NCI-H1930 (cell line): ENCODE measurements around the gene SIM1.
"Not testable (repeated sequence)": the region's sequence is repeated elsewhere in the genome, so short reads cannot be mapped to it uniquely, and the experiment has no call there.

Experiments
- DNase-seq, 2 experiments: peaks; one replicate each; lab custom pipeline; 2025; lab: John Stamatoyannopoulos, UW

Gene SIM1

DNA sequence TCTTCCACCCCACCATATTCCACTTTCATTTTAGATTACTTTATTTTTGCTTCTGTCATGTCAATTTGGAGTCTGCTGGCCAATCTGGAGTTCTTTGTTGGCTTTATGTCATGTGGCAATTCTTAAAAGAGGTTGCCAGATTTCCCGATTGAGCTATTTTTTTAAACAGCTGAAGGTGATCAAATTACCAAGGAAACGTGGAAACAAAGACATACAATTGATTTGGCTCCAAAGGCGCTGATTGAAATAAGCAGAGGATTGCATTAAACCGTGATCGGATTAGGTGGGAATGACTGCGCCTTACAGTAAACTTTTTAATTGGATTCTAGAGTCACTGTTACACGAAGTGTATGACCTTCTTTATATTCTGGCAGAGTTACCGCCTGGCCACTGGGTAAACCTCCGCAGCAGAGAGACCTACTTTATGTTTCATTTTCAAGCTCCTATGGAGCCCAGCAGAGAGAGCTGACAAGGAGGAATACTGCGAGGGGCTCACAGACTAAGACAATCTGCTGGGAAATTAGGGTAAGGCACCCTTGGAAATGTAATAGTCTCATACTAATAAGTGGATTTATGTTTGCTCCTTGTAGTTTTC, 37.9 kb downstream of the SIM1 start:
- no peak for DNase-seq

DNA sequence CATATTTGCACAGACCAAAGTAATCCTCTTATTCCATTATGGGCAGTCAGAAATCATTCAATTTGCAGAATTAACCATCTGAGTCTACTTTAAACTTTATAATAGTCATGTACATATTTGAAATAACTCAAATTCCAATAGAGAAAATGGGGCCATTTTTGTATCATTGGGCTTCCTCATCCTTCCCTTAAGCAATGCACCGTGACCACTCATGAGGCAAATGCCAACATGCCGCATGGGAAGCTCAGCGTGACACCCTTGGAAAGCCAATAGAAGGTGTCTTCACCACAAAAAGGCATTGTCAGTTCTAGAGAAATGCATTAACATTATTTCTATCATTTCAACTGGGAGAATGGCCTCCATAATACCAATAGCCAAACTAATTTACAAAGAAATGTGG, 38.5 kb downstream of the SIM1 start:
- DNase-seq: no peak

DNA sequence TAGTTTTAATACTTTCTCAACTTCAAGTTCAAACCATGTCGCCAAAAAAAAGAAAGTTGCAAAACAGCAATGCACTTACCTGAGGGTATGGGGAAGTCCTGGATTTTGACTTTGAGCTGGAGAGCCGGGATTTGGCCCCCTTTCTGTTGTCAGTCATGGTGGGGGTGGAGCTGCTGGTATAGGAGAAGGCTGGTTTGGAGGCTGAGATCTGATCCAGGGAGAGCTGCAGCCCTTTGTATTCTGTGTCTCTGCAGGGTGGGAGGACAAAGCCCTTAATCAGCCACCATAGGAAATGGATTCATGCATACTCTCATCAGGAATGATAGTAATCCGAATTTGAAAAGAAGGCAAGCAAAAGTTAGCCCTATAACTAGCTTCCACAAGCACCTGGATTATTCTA, 44.0 kb downstream of the SIM1 start:
- DNase-seq: no peak

DNA sequence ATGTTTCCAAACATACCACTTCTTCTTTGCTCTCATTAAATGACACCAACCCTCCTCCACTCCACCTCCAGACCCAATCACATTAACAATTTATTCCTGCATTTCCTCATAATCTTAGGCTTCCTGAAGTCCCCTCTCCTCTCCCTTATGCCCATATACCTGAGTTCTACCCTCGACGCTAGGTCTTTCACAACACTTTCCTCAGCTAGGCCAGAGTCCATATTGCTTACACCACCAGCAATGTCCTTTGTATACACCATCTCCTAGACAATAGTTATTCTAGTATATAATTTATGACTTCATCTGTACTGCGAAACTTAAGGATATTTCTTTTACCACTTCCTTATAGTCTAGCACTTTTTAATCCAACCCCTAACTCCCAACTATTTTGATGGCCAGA, 47.7 kb downstream of the SIM1 start:
- DNase-seq: no peak

DNA sequence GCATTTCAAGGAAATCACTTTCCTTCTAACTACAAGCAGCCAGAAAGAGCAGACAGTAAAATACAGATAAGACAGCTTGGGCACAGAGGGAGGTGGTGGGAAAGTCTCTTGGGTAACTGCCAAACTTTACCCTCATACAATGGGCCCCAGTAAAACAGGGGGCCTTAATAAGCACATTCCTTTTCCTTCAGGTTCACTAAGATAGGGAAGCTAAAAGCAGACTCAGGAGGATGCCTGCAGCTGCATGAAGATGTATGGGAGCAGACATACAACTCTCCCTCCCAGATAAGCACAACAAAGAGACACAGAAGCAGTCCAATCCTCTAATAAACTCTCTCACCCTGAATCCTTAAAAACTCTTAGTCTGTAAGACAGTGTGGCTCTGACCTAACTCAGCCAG, 49.0 kb downstream of the SIM1 start:
- no peak for DNase-seq

DNA sequence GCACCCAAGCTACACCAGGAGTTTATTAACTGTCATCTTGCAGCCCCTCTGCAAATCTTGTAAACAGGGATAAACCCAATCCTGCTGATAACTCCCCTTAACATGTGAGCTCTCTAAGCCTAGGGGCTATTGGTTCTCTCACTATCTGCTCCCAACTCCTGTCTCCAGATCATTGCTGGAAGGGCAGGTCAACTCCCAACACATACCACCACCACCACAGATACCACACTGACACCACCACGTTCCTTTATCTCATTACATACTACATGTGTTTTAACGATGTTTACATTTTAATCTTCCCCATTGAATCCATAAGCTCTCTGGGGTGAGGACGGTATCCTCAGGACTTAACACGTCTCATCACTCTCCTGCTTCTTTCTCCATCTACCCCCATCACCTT, 51.8 kb downstream of the SIM1 start:
- DNase-seq: no peak

DNA sequence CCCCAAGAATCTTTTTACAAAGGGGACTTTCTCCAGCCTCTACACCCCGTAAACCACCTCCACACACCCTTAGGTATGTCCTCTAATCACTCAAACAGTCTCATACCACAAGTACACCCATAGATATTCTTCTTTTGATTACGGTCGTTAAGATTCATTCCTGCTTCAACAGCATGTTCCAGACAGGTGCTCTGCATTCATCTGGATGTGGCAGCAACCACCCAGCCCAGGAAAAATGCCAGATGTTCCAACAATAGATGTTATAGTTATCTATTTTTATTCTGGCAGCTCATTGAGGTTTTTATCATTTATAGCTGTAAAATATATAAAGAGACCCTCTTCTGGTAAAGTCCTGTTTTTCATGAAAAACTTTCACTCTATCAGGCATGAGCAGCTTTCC, 60.7 kb downstream of the SIM1 start:
- DNase-seq: no peak

DNA sequence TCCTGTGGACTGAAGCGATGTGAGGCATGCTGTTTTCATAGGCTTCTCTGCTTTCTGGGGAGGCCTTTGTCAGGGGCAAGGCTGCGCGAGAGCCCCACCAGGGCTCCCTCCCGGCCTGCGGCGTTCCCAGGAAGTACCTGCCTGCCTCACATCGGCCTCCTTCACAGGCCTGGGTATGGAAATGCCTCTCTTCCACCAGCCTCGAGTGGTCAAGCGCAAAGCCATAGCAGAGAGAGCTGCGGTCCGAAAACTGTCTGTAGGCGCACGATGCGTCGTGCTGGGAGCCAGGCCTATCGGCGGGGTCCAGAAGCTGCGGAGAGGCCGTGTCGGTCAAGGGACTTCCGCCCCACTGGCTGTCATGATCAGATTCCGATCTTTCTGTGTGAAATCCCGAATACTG, 71.2 kb downstream of the SIM1 start:
- no peak for DNase-seq

DNA sequence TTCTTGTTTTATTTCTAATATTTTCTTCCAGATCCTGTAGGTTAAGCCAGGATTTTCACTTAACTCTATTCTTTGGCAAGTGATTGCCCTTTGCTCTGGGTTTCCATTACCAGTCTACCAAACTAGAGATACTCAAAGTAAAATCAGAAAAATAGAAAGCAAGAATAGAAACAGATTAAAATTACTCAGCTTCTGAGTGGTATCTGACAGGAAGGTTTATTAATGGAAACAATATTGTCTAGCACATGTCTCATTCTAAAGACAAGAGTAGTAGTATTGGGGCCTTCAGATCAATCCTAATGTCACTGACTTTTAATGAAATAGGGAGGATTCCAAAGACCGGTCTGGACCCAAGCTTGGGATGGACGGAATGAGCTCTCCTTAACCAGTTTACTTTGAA, 72.3 kb downstream of the SIM1 start:
- DNase-seq: no peak

DNA sequence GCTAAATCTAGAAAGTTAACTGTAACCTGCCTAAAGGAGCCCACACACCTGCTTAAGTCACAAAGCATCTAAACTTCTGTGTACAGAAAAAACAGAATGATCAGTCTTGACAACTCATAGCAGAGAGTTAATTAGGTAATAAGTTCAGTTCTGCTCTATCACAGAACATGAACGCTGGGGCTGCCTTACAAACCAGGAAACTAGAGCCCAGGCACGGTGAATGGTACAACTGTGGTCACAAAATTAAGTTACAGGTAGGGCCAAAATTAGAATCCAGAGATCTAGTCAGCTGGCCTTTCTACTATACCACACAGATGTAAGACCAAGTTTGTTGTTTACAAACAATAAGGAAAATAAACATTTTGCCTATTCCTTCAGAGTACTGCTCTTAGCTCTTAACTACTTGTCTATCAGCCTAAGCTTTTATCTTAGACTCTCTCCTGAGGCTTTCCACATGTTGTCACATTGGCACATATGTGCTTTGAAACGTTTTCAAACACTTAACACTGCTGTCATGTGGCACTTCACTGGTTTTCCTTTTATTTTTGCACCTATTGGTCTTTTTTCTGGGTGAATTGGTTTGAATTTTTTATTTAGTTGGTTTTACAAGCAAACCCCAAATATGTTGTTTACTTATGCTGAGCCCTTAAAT, 75.7 kb downstream of the SIM1 start:
- no peak for DNase-seq

DNA sequence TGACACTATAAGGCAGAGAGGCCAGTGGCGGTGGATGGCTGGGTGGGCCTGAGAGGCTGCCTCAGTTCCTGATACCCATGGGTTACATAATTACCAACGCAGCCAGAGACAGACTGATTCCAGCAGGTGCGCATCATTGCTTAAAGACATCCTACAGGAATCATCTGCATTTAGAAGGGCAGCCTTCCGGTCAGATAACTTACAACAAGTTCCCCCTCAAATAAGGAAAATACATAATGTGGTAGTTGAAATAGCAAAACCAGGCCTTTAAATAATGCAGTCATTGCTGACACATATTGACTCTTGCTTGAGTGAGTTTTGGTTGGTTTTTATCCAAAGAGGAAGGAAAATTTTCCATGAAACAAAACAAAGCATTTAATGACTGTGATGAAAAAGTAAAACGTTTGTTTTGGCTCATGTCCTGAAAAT, 81.9 kb downstream of the SIM1 start:
- no peak for DNase-seq

DNA sequence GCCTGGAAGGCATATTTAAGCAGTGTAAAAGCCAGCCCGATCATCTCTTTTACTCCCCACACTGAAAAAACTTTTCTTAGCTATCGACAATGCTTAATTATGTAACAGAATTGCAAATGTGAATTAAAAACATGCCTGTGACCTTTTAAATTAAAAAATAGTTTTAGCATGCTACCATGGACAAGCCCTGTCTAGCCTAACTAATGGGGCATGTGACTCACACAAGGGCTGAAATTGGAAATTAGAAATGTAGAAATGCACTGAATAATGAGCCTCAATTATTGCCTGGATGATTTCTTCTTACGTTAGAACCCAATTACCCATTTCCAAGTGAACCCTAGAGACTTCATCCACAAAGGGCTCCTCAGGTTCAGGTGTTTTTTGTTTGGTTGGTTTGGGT, 82.7 kb downstream of the SIM1 start:
- DNase-seq: no peak

DNA sequence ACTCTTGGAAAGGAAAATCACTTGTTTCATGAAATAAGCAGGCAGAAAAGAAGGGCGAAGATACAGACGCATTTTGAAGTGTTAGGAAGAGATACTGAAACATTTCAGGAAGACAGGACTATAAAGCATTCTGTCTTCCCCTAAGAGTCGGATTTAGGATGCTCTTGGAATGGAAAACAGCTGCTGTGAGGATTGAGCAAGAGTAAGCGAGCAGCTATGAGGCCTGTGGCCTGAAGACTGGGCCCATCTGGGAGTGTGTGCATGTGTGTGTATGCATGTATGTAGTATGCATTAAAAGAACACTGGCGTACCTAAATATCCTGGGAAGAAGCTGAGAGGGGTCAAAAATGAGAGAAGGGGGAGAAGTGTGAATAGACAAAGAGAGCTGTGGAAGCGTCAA, 83.6 kb downstream of the SIM1 start:
- DNase-seq: no peak

DNA sequence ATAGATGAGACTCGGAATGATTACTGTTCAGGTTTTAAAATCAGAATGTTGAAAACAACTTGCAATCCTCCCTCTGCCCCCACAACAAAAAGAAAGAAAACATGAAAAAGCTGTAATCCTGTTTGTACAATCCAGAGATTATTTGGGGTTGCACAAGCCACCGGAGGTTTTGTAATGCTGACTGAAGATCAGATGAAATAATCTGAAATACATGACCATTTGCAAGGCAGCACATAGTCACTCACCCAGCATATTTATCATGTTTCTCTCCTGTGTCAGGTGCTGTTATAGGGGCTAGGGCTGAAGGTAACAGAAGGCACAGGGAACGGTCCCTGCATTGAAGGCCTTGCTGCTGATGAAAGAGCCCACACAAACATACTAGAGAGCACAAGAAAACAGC, 85.3 kb downstream of the SIM1 start:
- no peak for DNase-seq

DNA sequence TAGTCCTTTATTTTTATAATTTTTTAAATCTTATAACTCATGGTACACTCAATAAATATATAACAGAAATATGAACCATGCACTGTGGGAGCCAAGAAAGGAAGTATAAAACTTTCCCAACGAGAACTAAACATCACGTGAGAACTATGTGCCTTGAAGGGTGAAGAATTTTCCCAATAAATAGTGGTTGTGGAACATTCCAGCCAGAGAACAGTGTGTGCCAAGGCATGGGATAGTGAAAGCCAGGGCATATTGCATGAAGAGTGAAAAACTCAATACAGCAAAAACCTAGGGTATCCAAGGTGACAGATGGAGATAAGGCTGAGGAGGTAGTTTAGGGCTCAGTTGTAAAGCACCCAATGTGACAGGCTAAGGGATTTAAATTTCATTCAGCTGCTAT, 86.1 kb downstream of the SIM1 start:
- no peak for DNase-seq

DNA sequence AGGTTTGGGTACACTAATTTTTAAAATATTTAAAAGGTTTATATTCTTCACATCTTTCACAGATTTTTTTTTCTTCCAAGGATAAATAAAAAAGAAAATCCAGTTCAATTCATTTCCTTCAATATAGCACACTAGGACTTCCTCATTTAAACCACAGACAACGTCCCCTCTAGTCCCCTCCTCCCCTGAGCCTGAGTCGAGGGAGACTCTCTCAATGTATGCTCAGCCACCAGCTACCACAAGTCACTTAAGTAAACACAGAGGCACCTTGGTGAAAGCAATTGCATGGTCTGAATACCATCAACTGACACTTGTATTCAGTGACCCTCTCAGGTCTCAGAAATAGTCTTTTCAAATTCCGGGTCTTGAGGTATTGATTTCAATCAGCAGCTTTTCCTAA, 88.6 kb downstream of the SIM1 start:
- DNase-seq: no peak

DNA sequence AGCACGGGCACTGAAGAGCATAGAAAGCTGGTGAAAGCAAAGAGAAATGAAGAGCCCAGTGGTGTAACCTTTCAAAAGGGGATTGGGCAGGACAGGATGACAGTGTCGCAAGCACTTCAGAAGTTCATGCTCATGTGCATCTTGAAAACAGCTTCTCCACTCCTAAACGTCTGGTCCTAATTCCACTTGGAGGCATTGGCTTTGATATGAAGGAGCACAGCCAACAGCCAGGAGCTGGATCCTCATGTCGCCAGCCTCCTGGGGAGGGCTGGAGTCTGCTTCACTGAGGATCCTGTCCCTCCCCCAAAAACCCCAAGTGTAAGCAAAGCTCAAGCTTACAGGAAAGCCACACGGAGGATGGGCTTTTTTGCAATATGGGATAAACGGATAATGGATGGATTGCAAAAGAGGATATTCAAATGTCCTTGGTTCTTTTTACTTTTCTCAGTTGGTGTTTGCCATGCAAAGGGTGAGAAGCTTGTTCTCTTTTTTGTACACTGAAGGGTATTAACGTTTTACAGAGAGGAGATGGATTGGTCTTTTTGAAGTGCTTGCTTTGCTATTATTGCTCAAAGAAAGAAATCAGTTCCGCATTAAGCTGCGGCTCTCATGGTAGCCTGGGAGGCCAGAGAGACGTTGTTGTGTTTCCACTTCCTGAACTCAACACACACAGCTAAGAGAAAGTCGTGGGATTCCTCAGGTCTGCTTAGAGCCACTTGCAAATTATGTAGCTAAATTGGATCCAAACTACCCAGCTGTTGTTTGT, 92.2 kb downstream of the SIM1 start:
- DNase-seq: no peak

DNA sequence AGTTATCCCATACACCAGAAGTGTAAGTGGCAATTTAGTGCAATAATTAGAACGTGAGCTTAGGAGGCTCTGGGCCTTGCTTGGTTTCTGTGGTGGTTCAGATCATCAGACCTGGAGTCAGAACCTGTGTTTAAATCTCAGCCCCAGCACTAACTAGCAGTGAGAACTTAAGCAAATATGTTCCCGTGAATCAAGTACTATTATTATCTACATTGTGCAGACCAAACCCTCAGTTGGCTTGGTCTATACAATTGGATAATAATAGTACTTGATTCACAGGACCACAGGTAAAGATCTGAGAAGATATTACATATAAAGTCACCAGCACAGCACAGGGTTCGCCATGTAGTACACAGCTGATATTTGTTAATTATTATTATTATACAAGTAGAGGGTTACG, 93.1 kb downstream of the SIM1 start:
- DNase-seq: no peak

DNA sequence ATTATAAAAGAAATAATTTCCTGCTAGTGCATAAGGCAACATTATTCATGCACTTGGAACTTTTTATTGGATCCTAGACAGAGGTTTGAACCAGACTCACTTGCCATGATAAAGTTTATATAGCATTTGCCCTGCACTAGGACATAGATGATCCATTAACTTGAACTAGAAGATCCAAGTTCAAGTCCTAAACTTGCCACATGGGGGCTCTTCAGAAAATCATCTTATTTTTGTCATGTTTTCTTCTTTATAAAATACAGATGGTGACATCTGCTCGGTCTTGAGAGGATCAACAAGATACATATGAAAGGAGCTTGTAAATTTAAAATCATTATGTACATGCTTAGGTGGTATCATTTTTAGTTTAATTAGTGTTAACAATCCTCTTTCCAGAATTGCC, 94.5 kb downstream of the SIM1 start:
- no peak for DNase-seq

DNA sequence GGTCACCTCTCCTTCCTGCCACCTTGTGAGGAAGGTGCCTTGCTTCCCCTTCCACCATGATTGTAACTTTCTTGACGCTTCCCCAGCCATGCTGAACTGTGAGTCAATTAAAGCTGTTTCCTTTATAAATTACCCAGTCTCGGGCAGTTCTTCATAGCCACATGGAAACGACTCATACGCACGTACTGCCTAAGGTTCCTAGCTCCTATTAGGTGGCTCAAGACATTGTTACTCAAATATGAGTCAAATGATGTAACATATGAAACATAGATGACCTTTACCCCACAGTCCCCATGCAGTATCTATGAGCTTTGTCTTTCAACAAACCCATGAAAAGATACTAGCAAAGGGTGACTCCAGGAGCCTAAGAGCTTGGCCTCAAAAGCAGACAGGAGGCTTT, 98.3 kb downstream of the SIM1 start:
- DNase-seq: no peak

DNA sequence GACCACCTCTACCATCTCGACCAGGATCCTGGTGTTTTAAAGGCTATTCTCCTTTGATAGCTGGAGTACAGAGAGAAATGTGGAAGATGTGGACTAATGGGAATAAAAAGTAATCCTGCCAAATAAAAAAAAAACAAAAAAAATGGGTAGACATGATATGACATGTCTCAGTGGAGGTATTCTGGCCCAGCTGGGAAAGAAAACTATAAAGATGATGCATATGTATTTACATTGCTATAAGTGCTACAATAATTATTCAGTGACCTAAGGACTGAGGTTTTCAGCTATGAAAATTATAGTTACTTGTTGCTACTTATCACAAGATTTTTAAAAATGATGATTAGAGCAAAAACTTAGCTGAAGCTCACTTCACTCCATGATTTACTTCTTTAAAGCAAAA, 101.1 kb downstream of the SIM1 start:
- DNase-seq: no peak

DNA sequence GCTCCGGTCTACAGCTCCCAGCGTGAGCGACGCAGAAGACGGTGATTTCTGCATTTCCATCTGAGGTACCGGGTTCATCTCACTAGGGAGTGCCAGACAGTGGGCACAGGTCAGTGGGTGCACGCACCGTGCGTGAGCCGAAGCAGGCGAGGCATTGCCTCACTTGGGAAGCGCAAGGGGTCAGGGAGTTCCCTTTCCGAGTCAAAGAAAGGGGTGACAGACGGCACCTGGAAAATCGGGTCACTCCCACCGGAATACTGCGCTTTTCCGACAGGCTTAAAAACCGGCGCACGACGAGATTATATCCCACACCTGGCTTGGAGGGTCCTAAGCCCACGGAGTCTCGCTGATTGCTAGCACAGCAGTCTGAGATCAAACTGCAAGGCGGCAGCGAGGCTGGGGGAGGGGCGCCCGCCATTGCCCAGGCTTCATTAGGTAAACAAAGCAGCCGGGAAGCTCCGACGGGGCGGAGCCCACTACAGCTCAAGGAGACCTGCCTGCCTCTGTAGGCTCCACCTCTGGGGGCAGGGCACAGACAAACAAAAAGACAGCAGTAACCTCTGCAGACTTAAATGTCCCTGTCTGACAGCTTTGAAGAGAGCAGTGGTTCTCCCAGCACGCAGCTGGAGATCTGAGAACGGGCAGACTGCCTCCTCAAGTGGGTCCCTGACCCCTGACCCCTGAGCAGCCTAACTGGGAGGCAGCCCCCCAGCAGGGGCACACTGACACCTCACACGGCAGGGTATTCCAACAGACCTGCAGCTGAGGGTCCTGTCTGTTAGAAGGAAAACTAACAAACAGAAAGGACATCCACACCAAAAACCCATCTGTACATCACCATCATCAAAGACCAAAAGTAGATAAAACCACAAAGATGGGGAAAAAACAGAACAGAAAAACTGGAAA, 109.7 kb downstream of the SIM1 start:
- not testable (repeated sequence) for DNase-seq
